ENCODE data around the gene KCNN1. TPM values are rescaled to one million over a fixed set of nuclear protein-coding genes. Genes with fewer than 3 reads are reported as not detected.
A peak's percentile ranks its signal among the peaks of the same experiment; 100 is the strongest.

The KCNN1 gene
- total and polyA plus RNA-seq, 9 of the 15 experiments (the other 6 are each of a cell fraction or from before 2014, with no cell fraction given), result 0.01 to 6.2 (median 0.72) TPM

- TF ChIP-seq ARID4B (CRISPR knock-in tag; IDR thresholded peaks at IDR 0.05) (0 out of 2 replicates have a peak, but pooled peaks have one; percentile 37), TBP (optimal IDR thresholded peaks at IDR 0.05; ENCODE audit: low read depth, low read length) (no peak), CREM (IDR thresholded peaks at IDR 0.05; ENCODE audit: low read depth) (peak; percentile 60), PHF21A (IDR thresholded peaks at IDR 0.05; ENCODE audit: borderline replicate concordance, low read depth) (0 out of 2 replicates have a peak, but pooled peaks have one; percentile 35), NCOA1 (IDR thresholded peaks at IDR 0.05; ENCODE audit: low read depth) (no peak), BCOR (IDR thresholded peaks at IDR 0.05) (peak; percentile 60), ZNF830 (CRISPR knock-in tag; IDR thresholded peaks at IDR 0.05) (no peak), YY1 (IDR thresholded peaks at IDR 0.05; ENCODE audit: borderline replicate concordance in 1 of 3, control insufficient read depth in 1 of 3, extremely low read depth in 1 of 3, insufficient read depth in 3 of 3, insufficient read length in 1 of 3, insufficient replicate concordance in 2 of 3, low read depth in 1 of 3, low read length in 2 of 3) (peak in 1 of 3 experiments; percentile 54), CTBP1 (IDR thresholded peaks at IDR 0.05; ENCODE audit: borderline replicate concordance) (0 out of 2 replicates have a peak, but pooled peaks have one; percentile 39), ATF7 (IDR thresholded peaks at IDR 0.05) (0 out of 2 replicates have a peak, but pooled peaks have one; percentile 24), ESRRA (IDR thresholded peaks at IDR 0.05; ENCODE audit: borderline replicate concordance, low read depth) (peak; percentile 82; the same call in 1 of the 2 replicates)
- TF ChIP-seq, protein P1, sequence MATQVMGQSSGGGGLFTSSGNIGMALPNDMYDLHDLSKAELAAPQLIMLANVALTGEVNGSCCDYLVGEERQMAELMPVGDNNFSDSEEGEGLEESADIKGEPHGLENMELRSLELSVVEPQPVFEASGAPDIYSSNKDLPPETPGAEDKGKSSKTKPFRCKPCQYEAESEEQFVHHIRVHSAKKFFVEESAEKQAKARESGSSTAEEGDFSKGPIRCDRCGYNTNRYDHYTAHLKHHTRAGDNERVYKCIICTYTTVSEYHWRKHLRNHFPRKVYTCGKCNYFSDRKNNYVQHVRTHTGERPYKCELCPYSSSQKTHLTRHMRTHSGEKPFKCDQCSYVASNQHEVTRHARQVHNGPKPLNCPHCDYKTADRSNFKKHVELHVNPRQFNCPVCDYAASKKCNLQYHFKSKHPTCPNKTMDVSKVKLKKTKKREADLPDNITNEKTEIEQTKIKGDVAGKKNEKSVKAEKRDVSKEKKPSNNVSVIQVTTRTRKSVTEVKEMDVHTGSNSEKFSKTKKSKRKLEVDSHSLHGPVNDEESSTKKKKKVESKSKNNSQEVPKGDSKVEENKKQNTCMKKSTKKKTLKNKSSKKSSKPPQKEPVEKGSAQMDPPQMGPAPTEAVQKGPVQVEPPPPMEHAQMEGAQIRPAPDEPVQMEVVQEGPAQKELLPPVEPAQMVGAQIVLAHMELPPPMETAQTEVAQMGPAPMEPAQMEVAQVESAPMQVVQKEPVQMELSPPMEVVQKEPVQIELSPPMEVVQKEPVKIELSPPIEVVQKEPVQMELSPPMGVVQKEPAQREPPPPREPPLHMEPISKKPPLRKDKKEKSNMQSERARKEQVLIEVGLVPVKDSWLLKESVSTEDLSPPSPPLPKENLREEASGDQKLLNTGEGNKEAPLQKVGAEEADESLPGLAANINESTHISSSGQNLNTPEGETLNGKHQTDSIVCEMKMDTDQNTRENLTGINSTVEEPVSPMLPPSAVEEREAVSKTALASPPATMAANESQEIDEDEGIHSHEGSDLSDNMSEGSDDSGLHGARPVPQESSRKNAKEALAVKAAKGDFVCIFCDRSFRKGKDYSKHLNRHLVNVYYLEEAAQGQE (IDR thresholded peaks at IDR 0.05; ENCODE audit: borderline replicate concordance), result peak; percentile 92
- TF ChIP-seq, protein P1 (CRISPR knock-in tag; IDR thresholded peaks at IDR 0.05; ENCODE audit: low read depth), result no peak
Observed at GRCh38 chr19:17938092-17938845, 28.6 kb upstream of the KCNN1 start (continued).

Data from K562 (cell line).